Activated CD4-positive, alpha-beta T cell treated with anti-CD3 and anti-CD28 coated beads, Interleukin-2, amount 50 U/mL, for 1 hour (primary cell): ENCODE results near the gene SPECC1L.
"Not testable (repeated sequence)": the region's sequence is repeated elsewhere in the genome, so short reads cannot be mapped to it uniquely, and the experiment has no call there.

Source experiments
- DNase-seq: peaks from one replicate; pipeline ENCODE4 v3.0.0-alpha.2; 2020

Gene SPECC1L

DNA sequence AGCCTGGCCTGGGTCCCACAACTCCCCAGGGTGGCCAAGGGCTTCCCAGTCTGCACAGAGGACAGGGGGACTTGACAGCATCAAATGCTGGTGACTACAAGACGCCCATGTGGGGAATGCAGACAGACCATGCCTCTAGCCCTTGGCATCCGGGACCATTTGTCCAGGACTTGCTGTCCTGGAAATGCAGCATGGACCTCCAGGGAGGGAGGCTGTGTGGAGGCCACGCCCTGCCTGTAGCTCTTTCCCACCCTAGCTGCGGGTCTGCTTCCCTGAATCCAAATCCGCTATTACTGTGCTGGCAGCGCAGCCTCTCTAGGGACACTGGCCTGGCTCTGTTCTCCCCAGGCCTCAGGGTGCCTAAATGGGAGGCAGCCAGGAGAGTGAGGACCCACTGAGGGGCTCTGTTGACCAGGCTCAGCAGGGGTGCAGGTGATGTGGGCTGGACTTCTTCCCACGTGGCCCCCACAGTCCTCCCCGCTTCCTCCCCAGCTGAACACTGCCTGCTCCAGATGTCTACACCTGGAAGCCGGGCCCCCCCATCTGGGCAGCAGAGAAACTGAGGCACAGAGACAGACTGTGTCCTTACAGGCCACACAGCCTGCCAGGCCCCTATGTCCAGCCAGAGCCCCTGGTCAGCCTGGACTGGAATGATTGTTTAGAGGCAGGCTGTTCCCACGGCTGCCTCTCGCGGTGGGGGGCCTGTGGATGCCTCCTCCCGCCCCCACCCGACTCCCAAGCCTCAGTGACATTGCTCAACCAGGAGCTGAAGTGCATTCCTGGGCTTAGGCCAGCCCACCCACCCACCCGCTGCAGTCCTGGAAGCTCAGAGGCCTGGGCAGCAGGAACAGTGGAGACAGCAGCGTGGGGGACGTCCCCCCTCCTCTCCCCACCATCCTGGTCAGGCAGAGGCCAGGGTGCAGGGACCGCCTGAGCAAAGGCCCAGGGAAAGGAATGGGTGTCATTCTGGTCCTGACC is 24.8 kb upstream of the SPECC1L start:
- not testable (repeated sequence) for DNase-seq

DNA sequence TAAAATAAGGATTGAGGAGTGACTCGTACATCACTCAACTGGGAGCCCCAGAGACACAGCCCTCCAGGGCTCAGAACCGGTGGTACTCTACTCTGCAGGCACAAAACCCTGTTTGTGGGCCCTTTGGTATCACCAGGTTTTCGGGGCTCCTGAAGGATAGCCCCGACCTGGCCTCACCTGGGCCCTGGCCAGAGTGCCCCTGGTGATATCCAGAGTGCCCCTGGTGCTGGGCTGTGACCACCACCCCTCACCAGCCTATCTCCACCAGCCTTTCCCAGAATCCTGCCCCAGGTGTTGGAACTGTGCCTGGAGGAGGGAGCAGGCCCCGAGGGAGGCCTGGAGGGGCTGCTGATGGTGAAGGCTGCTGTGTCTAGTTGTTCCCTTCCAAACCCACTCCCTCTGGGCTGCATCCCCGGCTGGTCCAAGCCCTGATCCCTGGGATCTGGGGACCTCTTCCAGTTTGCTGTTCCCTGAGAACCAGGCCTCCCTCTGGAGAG is 23.6 kb upstream of the SPECC1L start:
- DNase-seq, result no peak

- DNase-seq, result peak; percentile 49
Observed at GRCh38 chr22:24247564-24248344, 22.9 kb upstream of the SPECC1L start.

DNA sequence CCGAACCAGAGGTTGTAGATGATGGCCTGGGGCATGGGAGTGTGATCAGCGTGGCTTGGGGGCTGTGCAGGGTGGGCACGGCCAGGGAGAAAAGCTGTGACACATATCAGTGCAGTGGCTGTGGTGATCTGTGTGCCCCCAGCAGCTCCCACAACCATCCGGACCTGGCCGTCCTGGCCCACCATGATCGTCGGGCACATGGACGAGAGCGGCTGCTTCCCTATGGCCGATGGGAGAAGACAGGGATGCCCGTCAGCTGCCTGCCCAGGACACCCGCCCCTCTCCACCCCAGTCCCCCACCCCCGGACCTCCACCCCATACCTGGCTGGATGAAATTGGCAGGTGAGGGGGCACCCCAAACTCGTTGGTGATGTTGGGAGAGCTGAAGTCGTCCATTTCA is 22.0 kb upstream of the SPECC1L start:
- DNase-seq, result not testable (repeated sequence)

DNA sequence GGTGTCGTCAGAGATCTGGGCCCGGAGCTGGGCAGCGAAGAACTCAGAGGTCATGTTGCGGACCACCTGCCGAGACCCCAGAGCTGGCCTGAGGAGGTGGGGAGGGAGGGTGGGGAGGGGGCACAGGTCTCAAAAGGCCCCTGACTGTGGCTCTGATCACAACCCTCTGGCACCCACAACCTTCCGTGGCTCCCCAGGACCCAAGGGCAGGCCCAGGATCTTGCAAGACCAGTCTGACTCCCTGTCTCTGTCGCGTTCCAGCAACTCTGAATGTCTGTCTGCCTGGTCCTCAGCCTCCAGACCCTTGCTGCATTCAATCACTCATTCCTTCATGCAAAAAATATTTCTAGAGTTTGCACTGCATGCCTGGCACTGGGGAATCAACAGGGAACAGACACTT is 21.2 kb upstream of the SPECC1L start:
- DNase-seq, result not testable (repeated sequence)

DNA sequence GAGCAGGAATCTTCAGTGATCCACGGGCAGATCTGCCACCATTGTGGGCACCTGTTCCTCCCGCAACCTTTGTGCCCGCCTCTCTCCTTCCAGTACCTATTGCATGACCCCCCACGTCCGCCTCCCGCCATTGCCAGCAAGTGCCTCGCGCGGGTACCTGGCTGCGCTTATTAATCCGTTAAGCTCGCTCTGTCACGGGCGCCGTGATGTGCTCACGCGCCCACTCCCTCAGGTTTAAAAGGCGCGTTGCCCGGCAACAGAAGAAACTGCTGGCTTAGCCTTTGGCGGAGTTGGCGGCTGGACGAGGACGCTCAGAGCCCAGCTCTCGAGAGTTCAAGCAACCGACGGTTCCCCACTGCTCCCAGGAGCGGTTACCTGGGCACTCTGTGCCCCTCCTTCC is 19.3 kb upstream of the SPECC1L start:
- DNase-seq, result not testable (repeated sequence)

- DNase-seq, result not testable (repeated sequence)
Observed at GRCh38 chr22:24253126-24253525, 17.5 kb upstream of the SPECC1L start.

DNA sequence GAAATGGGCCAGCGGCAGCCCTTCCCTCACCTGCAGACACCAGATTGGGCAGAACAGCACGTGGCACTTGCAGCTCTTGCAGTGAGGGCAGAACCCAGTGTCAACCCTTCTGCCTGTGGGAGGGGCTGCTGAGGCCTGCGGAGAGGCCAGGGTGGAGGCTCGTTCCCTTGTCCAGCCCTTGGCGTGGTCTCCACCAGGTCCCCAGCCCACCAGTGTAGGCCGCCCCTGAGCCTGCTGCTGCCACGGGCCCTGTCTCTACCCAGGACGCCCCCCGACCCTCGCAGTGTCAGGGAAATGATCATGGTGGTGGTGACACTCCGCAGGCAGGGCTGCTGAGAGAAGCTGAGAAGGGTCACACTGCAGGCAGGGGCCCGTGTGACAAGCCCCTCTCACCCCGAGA is 14.5 kb upstream of the SPECC1L start:
- DNase-seq, result not testable (repeated sequence)

DNA sequence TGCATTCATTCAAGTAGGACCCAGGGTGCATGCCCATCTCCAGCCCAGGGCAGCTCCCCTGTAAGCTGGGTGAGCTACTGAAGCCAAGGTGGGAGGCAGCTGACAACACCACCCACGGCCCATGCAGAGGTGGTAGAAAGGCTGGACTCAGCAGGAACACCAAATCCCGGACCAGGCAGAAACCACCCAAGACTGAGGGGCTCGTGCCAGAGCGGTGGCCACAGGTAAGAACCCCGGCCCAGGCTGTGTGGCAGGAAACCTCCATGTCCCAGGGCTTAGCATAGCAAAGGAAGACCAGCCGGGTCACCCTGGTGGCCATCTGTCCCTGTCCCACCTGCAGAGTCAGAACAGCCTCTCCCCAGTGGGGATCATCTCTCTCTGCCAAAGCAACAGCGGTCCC is 13.9 kb upstream of the SPECC1L start:
- DNase-seq, result not testable (repeated sequence)

- DNase-seq, result peak; percentile 61
Observed at GRCh38 chr22:24259459-24259858, 11.2 kb upstream of the SPECC1L start.

DNA sequence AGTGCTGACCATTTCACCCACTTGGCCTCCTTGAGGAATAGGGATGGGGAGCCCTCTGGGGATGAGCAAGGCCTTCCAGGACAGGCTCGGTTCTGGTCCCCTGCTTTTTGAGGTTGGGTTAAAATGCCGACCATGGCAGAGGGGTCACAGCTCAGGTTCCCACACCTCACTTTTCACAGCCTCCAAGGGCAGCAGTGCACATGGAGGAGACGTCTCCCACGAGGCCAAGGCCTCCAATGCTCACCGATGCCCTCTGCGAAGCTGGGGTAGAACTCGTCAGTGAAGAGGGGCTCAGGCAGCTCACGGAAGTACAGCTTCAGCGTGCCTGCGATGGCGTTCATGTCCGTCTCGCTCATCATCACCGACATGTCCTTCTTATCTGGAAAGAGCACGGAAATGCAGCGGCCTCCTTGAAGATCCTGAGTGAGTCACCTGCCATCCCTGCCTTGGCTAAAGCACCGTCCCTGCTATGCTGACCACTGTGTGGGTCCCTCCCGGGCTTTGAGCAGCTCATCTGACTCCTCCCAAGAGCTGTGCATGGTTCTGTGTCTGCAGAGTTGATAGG is 8.4 kb upstream of the SPECC1L start:
- not testable (repeated sequence) for DNase-seq

DNA sequence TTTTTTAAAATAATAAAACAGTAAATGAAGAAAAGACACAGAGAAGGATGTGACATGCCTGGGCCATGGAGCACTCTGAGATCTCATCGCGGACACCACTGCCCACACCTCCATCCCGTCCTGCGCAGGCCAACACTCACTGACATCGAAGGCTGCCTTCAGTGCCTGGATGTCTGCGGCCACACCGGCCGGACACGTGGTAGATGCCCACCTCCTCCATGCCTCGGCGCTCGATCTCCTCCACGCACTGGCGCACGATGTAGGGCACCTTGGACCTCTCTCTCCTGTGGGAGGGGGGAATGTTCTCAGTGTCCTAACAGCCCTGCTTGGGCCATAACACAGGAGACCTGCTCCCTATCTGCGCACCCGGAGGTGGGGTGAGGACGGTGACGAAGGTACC is 7.2 kb upstream of the SPECC1L start:
- DNase-seq, result not testable (repeated sequence)

DNA sequence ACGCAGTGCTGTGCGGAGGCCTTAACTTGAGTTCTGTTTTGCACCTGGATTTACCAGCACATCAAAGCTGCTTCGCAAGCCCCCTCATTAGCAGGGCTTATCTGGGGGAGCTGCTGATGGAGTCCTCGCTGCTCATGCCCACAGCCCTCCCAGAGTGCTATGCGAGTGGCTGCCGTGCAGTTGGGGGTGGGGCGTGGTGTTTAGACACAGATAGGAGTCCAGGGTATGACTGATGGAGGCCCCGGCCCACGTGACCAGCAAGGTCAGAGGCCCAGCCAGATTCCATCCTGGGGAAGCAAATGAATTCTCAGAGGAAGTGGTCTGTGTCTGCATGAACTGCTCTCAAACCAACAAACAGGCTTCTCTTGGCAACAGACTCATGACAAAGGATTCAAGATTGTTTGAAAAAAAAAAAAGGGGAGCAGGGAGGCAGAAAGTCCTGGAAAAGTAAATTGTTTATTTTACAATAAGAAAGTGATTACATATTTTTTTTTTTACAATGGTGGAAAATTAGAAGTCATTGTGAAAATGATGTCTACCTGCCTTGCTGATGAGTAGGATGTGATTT is 6.2 kb upstream of the SPECC1L start:
- DNase-seq, result not testable (repeated sequence)

- no peak for DNase-seq
Observed at GRCh38 chr22:24265734-24266133, 4.9 kb upstream of the SPECC1L start.

DNA sequence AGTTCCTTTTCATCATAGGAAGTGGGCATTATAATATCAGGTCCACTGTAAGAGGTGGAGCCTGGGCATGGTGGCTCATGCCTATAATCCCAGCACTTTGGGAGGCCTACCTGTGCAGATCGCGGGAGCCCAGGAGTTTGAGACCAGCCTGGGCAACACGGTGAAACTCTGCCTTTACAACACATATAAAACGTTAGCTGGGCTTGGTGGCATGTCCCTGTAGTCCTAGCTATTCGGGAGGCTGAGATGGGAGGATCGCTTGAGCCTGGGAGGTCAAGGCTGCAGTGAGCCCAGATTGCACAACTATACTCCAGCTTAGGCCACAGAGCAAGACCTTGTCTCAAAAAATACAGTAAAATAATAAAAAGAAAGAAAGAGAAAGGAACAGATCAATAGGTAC is 4.1 kb upstream of the SPECC1L start:
- DNase-seq, result not testable (repeated sequence)

GRCh38 chr22:24271386-24271854 is 789 bp downstream of the SPECC1L start:
- no peak for DNase-seq

DNA sequence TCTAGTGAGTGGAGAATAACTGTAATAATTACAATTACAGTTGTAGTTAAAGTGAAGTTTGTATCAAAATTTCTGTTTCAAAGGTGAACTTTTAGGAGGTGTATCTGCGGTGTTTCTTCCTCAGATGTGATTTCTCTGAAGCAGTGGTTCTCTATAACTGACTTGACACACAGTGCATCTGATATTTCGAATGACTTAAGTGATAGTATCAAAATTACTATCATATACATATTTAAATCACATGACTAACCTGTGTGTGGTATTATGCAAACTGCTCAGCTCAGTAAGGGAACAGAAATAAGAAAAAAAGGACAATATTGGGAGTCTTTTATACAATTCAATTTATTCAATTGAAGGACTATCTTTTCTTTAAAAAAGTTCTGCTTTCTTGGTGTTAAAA is 2.4 kb downstream of the SPECC1L start:
- not testable (repeated sequence) for DNase-seq

- DNase-seq, result not testable (repeated sequence)
Observed at GRCh38 chr22:24273906-24274305, 3.3 kb downstream of the SPECC1L start.

DNA sequence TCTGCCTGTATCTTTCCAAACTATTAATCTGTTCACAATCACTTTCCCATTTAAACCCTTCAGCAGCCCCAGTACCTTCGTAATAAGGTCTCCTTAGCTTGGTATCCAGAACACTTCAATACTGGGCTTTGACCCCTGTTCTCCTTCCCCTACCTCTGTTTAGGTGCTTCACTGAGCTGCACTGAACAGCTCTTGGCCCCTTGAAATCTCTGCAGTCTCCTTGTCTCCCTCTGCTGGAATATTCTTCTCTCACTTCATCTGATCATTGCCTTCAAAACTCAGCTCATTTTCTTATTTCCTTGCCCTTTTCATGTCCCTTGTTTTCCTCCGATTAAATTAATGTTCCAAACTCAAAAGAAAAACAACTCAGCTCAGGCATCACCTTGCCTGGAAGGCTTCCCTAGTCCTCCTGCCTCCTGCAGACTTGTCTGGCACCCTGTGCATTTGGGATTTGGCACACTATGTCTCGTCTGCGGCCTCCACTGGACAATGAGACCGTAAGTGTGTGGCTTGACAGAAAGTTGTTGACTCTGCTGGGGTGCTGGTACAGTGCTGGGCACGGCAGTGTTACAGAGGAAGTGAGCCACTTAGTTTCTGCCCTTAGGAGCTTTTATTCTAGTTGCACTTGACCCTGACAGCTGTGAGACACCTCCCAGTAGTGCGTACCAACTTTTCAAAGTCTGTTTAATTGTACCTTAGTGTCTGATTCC is 4.2 kb downstream of the SPECC1L start:
- DNase-seq, result not testable (repeated sequence)

- not testable (repeated sequence) for DNase-seq
Observed at GRCh38 chr22:24280363-24280762, 9.7 kb downstream of the SPECC1L start.

- DNase-seq, result no peak
Observed at GRCh38 chr22:24282401-24282800, 11.8 kb downstream of the SPECC1L start.

DNA sequence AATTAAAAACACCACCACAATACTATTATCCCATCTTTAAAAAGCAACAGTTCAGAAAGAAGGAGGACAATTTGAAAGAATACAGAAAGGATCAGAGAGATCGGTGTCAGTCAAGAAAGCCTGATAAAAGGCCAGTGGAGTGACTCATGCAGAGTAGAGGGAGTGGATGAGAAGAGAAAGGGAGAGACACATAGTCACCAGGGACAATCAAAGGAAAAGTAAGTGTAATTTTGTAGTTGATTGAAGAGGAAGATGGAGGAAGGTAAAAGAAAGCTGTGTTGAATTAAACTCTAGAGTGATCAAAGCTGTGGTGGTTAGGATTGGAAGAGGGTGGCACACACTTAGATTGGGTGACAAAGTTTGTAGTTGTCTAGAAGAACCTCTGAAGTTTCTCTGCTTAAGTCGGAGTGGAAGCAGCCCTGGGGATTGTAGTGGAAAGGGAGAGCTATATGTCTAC is 14.1 kb downstream of the SPECC1L start:
- DNase-seq, result no peak
